Subcutaneous adipose tissue (tissue), 4 donors: Measurements from ENCODE around the gene HS6ST3. TPM values are rescaled to one million over a fixed set of nuclear protein-coding genes. Genes with fewer than 3 reads are reported as not detected.

Experiments used
- CTCF ChIP-seq: fragments of 450-650 bp; IDR thresholded peaks from one replicate; pipeline ENCODE4 v1.5.1; 2016; ENCODE audit warnings: low read depth, mild to moderate bottlenecking, control low read depth, antibody characterized with exemption, moderate library complexity
- total RNA-seq, 4 donors: library from RNA; depleted of rRNA; stranded (reverse); fragments of >200 nt; gene quantifications; one replicate each; pipeline ENCODE4 v1.1.0, GENCODE V29; 2016

The HS6ST3 gene
- total RNA-seq, 4 donors from 2014 or later = 0.33 to 1.3 (median 0.99) TPM

GRCh38 chr13:96575423-96576320, 485.8 kb downstream of the HS6ST3 start:
- no peak for TF ChIP-seq CTCF

GRCh38 chr13:96581741-96582140, 491.8 kb downstream of the HS6ST3 start:
- no peak for TF ChIP-seq CTCF

DNA sequence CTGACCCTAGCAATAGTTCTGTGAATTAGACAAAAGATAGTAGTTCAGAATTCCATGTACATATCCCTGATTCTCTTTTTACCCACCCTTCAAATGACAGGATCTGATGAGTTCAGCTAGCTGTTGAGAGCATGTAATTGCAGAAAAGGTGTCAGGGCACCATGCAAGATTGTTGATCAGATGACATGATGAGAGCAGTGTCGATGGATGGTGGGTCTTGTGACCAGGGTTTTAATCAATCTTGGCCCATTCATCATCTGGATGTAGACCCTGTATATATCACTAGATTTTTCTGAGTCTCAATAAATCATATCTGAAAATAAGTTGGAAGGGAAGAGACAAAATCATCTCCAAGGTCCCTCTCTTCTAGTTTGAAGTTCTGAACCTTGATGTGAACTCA, 525.3 kb downstream of the HS6ST3 start:
- no peak for TF ChIP-seq CTCF

GRCh38 chr13:96617528-96617927, 527.6 kb downstream of the HS6ST3 start:
- TF ChIP-seq CTCF = no peak

DNA sequence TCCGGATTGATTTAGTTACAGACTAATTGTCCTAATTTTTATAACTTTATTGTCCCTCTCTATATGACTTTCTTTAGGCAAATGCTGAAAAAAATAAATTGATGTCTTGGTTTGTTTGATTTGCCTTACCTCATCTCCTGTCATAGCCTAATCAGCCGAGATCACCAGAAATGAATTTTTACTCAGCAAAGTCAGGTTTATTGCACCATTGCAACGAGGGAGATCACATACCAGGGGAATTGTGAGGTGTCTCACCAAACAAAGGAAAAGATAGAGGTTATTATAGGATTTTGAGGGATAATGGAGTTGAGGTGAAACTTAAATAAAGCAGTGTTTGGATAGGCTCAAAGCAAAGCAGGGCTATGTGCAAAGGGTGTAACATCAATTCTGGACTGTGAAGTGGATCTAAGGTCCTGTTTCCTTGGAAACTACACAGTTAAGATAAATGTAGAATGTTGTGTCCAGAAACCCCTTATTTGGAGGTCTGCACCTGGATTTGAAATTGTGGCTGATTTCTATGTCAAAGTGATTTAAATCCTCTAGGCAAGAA, 531.8 kb downstream of the HS6ST3 start:
- no peak for TF ChIP-seq CTCF

- no peak for TF ChIP-seq CTCF
These were observed 539.4 kb downstream of the HS6ST3 start for GRCh38 chr13:96629331-96629730.

DNA sequence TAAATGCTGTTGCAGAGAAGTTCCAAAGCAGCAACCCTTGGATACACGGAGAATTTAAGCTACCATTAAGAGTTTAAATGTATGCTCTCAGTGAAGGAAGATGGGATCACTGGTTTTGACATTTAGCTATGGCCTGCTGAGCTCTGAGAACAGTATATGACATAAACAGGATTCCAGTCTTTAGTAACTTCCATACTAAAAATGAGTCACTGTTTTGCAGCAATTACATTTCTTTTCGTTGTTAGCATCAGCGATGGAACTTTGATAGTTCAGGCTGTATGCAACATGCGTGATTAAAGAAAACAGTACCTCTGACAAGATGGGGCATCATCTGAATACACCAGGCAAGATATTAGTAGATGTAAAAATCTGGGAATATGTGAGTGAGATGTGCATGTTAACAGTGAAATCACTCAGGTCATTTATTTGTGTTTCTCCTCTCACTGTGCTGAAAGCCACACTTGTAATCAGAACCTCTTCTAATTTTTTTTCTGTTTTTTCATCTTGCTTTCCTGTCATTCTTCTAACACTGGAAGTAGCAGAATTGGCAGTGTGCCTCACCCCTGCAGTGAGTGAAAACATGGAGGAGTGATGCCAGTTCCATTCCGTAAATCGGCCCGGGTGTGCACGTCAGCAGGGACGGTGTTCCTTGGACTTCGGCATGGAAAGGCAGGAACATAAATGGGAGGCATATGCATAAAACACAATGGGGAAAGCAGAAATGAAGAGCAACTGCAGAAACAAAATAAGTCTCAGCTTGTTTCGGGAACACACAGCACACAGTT, 542.8 kb downstream of the HS6ST3 start:
- no peak for TF ChIP-seq CTCF
